SHP77 treated with DMSO at 0.1 percent for 48 hours (cell line): ENCODE data around the gene ABCG2.
"Not testable (repeated sequence)": the region's sequence is repeated elsewhere in the genome, so short reads cannot be mapped to it uniquely, and the experiment has no call there.

Experiments used
- DNase-seq: peaks from one replicate; lab custom pipeline; 2025; lab: John Stamatoyannopoulos, UW

Gene ABCG2

DNA sequence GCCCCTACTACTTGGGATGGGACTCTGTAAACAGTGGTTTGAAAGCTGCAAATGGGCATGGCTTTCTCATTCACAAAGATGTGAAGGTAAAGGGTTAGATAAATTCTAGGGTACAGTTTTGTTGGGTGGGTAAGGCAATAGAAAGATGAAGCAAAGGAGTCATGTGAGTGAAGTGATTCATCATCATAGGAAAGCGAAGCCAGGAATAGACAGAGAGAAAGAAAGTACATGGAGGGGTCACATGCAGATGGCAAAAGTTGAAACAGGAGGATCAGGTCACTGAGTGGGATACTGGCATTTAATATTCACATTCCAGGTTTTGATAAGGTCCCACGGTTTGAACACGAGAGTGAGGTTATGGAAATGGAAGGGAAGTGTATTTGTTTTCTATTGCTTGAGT is 8.2 kb upstream of the ABCG2 start:
- no peak for DNase-seq

DNA sequence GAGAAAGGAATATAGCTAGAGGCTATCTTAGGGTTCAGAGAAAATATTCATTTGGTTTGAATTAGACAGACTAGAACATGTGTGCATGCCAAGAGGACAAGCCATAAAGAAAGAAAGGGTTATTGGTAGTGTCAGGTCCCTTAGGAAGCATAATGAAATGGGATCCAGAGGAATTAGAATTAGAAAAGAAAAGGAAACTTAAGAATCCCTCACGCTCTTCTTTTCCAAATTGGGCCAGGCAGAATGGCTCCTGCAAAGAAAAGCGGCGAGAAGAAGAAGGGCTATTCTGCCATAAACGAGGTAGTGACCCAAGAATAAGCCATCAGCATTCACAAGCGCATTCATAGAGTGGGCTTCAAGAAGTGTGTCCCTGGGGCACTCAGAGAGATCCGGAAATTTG is 4.9 kb upstream of the ABCG2 start:
- no peak for DNase-seq

DNA sequence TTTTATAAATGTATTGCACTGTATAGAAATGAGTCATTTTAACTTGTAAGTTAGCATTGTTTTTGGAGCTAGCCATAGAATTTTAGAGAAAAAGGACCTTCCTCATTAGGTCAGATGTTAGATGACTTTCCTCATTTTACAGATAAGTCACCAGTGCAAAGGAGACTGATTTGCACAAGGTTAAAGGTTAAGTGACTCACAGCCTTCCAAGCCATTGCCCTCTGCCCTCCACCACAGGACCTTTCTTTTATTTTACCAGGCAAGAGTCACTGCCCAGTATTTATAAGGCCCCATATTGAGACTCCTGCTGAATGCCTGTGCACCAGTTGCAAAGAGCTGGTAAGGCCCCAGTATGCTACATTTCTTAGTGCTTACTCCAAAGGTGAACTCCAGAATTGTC is 4.2 kb upstream of the ABCG2 start:
- DNase-seq = no peak

DNA sequence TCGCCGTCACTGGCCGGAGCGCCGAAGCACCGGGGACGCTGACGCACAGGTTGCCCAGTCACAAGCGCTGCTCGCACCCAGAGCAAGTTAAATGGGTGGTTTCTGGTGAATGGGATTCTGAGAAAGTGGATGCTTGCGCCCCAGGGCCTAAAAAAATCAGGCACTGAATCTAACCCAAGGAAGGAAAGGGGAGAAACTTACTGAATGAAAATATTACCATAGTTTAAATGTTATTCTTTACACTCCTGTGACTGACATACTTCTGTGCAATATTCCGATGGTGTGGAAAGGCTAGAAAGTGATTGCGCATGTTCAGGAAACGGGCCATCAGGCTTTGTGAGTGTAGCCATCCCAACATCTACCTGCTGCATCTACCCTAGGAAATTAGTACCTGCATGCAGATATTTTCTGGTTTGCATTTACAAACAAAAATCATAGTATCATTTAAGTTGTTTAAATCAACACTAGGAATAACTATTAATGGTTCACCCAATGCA is 838 bp upstream of the ABCG2 start:
- no peak for DNase-seq

DNA sequence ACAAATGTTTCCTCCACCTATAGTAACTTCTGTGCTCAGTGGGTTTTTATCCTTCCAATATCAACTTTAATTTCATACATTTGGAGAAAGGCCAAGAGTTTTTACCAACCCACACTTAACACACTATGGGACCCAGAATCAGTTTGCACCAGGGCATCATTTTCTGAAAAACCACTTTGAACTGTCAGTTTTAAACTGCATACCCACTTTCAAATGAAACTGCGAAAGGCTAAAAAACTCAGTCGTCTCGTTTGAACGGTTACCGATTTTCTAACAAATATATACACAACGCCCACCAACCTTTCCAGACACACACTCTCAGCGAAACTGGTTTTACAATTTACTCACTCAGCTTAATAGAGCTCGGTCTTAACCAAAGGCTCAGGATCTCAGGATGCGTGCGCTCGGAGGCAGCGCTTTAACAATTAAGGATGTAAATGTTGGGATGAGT is 376 bp downstream of the ABCG2 start:
- no peak for DNase-seq

DNA sequence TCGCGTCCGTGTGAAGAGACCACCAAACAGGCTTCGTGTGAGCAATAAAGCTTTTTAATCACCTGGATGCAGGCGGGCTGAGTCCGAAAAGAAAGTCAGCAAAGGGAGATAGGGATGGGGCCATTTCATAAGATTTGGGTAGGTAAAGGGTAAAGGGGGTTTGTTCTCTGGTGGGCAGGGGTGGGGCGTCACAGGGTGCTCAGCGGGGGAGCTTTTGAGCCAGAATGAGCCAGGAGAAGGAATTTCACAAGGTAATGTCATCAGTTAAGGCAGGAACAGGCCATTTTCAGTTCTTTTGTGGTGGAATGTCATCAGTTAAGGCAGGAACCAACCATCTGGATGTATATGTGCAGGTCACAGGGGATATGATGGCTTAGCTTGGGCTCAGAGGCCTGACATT is 6.1 kb downstream of the ABCG2 start:
- DNase-seq = not testable (repeated sequence)

DNA sequence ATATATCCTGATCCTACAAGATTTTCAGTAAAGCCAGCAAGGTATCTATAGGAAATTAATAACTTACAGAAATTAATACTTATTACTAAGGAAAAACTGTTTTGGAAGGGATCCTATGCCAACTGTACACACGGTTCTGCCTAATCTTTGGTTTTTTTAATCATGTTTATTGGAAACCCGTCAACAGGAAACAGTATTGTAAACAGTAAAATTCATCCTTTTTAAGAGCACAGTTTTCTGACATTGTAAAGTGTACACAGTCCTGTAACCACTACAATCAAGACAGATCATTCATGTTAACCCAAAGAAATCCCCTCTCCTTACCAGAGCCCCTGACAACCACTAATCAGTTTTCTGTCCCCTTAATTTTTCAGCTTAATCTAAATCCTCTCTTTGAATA is 9.9 kb downstream of the ABCG2 start:
- no peak for DNase-seq

DNA sequence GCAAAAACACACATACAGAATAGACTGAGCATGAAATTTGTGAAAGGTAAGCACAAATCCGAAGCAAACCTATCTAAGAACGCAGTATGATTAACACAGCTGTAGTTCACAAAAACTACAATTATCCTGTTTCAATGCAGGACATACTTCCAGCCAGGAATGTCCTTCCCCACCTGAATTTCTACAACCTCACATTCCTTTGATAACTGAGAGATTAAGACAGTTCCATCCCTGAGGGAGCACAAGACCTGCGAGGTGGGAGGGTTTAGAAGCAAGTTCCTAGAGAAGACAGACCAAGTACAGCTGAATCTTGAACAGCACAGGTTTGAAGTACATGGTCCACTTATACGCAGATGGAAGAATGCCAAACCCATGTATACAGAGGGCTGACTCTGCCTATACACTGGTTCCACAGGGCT is 10.6 kb downstream of the ABCG2 start:
- no peak for DNase-seq

DNA sequence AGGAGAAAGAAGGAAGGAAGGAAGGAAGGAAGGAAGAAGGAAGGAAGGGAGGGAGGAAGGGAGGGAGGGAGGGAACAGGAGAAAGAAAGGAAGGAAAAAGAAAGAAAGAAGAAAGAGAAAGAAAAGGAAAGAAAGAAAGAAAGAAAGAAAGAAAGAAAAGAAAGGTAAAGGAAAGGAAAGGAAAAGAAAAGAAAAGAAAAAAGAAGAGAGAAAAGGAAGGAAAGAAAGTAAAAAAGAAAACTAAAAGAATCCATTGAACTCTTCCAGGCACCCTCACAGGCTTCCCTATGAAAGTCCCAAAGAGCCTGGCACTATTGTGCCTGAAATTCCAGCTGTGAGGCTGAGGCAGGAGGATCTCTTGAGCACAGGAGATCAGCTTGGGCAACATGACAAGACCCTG is 11.5 kb downstream of the ABCG2 start:
- no peak for DNase-seq

DNA sequence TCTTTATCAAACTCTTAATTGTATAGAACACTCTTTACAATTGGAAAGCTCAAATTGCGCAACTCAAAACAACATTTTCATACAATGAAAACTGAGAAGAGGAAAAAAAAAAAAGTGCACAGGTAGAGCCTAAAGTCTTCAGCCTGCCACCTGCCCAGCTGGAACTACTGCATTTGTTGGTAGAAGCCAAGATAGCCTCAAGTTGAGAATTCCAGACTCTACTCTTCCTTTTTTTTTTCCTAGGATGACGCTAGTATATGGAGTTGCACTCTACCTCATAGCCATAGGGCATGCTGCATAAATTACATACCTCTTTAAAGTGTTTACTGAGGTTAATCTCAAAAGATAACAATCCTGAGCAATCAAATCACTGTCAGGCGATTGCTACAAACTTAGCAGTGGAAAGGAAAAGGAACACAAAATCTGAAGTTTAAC is 13.6 kb downstream of the ABCG2 start:
- DNase-seq = no peak

DNA sequence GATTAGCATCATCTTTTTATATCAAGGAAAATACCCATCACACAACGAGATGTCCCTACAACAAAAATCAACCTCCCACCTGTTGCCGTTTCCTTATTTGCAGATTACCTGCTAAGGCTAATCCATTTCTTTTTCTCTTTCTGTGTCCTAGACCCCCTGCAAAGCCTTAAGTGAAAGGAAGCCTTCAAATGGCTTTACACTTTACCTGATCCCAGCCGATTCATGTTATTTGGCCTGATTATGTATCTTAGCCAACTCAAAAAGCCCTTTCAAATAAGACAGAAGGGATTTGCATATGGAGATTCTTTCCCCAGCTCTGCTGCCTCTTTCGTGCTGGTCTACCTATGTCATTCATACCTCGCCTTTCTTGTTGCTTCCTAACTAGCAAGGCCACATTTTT is 14.4 kb downstream of the ABCG2 start:
- DNase-seq = no peak

DNA sequence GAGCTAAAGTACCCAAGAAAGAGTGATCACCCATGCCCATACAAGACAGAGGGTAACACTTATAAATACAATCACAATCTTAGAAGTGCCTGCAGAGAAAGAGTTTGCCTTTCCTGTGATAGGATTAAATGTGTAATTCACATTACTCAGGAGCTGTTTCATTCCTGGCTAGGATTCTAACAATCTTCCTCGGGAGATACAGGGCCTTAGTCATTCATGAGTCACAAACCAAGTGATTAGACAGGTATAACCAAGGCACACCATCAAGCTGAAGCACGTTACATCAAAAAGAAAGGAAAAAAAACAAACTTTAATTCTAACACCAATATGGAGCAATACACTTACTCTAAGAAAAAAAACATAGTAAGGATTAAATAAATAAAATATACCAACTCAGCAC is 14.9 kb downstream of the ABCG2 start:
- no peak for DNase-seq

DNA sequence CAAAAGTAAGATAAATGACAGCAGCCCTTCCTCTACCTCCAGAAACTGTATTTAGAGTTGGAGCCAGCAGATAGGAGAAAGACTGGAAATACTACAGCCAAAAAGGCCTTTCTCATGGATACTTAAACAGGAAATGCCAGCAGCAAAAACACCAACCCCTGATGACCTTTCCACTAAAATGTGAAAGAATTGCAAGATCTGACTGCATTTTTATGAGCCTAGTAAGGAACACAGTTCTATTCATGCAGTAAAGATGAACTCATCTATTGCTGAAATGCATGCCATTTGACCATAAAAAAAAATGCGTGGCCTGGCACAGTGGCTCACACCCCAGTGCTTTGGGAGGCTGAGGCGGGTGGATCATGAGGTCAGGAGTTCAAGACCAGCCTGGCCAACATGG is 19.9 kb downstream of the ABCG2 start:
- DNase-seq = no peak

DNA sequence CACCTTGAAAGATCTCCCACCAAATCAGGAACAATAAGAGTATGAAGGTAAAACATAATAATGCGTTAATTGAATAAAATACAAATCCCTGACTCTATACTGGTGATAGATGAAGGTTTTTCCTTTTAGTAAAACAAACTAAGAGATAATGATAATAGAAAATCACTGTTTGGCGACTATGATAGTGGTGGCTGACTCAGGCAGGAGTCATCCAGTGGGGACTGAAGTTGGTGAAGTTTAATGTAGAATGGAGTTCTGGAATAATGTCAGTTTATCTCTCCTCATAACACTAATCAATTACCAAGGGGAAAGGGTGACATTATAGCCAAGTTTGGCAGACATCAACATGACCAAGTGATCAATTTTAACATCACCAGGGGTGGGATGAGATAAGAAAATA is 21.3 kb downstream of the ABCG2 start:
- DNase-seq = no peak

DNA sequence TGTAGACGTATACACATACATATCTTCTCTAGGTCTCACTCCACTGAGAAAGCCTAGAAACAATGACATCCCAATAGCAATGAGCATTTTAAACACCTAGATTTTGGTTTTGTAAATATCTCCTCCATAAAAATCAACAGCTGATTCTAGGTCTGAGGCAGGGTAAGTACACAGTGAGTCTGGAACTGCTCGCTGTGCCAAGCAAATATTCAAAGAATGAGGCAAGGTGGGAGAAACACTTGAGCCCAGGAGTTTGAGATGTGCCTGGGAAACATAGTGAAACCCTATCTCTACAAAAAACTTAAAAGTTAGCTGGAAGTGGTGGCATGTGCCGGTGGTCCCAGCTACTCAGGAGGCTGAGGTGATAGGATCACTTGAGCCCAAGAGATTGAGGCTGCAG is 22.2 kb downstream of the ABCG2 start:
- no peak for DNase-seq

DNA sequence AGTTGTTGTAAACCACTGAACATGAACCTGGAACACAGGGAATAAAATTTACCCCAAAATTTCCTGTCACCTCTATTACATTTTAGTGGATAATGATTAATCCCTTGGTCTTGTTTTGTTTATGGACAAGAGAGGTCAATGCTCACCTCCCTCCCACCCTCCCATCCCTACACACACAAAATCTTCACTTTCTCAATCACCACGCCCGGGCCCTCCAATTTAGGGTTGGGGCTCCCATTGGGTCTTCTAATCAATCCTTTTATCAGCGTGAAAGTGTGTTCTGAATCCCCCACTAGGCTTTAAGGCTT is 23.1 kb downstream of the ABCG2 start:
- DNase-seq = no peak

DNA sequence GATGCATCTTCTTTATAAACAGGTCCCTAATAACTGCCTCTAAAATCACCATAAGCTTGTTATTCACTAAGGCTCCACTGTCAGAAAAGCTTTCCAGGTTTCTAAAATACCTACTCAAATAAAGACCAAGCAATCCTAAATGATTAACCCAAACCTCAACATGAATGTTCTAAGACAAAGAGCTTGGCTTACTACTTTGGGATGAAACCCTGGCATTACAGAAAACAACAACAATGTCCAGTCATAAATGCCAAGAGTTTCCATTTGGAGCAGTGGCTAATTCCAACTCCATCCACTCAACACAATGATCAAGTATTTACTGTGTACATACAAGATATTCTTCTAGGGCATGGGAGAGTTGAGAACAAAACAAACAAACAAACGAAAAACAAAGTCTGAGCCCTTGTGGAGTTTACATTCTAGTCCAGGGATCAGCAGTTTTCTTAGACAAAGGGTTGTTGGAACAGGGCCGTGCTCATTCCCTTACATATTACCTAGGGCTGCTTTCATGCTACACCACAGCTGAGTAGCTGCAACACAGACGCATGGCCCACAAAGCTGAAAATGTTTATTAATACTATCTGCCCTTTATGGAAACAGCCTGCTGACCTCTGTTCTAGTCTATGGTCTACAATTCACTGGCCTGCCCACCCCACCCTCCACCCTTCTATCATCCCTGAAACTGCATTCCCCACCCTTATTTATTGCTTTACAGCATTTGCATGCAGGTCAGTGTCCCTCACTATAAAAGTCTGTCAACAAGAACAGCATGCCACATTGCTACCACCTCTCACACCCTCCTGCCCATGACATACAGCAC is 23.7 kb downstream of the ABCG2 start:
- DNase-seq = no peak

DNA sequence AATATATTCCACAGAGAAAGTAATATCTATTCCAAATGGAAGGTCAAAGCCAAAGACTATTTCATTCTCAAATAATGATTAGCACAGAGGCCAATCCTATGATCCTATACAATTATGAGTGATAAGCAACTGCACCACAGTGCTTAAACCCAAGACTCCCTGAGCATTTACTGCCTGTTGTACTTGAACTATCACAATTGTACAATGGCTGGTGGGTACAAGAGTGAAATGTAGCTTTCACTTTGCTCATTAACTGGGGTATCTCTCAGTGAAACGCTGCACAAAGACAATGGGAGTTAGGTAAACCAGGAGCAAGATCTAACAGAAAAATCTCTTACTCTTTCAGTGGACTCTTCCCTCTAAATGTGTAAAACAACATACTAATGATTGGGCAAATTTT is 24.3 kb downstream of the ABCG2 start:
- no peak for DNase-seq

DNA sequence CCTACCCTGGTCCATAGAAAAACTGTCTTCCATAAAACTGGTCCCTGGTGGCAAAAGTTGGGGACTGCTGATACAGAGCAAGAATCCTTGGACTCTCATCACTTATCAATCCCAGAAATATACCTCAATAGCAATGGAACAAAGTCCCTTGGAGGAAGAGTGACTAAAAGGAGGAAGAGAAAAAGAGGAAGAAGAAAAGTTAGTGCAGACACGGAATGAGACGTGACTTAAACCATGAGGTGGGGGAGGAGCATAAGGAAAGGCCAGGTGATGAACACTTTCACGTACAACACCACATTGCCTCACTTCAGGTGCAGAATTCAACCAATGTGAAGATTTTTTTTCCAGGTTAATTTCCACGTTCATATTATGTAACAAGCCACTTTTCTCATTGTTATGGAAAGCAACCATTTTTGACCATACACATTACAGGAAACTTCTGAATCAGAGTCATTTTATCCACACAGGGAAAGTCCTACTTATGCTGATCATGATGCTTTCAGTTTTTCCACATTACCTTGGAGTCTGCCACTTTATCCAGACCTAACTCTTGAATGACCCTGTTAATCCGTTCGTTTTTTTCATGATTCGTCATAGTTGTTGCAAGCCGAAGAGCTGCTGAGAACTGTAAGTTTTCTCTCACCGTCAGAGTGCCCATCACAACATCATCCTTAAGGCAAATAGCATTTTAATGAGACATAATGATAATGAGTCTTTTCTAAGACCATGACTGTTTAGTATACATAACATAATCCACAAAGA is 27.7 kb downstream of the ABCG2 start:
- DNase-seq = no peak

DNA sequence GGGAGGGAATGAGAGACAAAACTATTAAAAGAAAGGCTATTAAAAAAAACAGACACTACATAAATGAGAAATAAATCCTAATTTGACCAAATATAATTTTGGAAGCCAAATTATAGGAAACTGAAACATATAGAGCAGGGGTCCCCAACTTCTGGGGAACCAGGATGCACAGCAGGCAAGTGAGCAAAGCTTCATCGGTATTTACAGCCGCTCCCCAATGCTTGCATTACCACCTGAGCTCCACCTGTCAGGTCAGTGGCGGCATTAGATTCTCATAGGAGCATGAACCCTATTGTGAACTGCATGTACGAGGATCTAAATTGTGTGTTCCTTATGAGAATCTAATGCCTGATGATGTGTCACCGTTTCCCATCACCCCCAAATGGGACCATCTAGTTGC is 28.4 kb downstream of the ABCG2 start:
- DNase-seq = no peak

DNA sequence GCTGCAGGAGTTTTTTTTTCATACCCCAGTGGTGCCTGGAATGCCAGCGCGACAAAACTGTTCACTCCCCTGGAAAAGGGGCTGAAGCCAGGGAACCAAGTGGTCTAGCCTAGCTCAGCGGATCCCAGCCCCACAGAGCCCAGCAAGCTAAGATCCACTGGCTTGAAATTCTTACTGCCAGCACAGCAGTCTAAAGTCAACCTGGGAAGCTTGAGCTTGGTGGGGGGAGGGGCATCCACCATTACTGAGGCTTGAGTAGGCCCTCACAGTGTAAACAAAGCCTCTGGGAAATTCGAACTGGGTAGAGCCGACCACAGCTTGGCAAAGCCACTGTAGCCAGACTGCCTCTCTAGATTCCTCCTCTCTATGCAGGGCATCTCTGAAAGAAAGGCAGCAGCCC is 36.2 kb downstream of the ABCG2 start:
- not testable (repeated sequence) for DNase-seq

DNA sequence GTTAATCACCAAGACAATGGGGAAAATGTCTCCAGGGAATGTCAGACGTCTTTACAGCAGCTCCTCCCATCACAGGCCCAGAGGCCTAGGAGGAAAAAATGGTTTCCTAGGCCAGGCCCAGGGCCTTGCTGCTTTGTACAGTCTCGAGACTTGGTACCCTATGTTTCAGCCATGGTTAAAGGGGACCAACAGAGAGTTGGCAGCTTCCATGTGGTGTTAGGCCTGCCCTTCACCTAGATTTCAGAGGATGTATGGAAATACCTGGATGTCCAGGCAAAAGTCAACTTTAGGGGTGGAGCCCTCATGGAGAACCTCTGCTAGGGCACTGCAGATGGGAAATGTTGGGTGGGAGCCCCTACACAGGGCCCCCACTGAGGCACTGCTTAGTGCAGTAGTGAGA is 38.5 kb downstream of the ABCG2 start:
- no peak for DNase-seq

DNA sequence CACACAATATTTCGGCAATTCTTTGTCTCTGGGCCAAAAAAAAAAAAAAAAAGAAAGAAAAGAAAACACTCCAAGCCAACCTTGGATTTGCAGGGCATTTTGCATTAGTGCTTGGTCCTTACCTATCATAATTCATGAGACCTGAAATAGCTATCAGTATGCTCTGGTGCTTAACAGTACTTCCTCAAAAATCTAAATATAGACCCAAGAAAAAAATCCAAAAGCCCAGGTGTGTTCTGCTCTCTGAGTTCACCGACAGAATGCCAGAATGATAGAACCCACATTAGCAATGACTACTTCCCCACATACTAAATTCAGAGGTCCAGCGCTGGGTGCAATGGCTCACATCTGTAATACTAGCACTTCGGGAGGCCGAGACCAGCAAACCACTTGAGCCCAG is 42.9 kb downstream of the ABCG2 start:
- no peak for DNase-seq

DNA sequence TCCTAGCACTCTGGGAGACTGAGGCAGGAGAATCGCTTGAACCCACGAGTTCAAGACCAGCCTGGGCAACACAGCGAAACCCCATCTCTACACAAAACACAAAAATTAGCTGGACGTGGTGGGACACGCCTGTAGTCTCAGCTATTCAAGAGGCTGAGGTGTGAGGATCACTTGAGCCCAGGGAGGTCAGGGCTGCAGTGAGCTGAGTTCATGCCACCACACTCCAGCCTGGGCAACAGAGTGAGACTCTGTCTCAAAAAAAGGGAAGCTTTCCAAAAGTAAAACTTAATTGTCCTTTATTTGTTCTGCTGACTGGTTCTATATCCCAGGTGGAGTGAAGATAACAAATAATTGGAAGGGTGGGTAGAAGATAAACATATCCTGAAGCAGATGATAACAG is 45.6 kb downstream of the ABCG2 start:
- DNase-seq = no peak
